Measurements from ENCODE around the gene PRKCQ.

PRKCQ gene

GRCh38 chr10:6553937-6554336, 26.1 kb downstream of the PRKCQ start:
- no peak for TF ChIP-seq CTCF (IDR thresholded peaks at IDR 0.05; ENCODE audit: insufficient read depth, low read length, missing control alignments)
- ChIA-PET CTCF (no interaction called here), POLR2A (no interaction called here)
- no peak for DNase-seq (ENCODE audit: low read depth, low spot score)
- no peak overlapping the region for H3K4me3 ChIP-seq (ENCODE audit: low read depth, low read length)

GRCh38 chr10:6543431-6544005, 36.6 kb downstream of the PRKCQ start:
- ChIA-PET CTCF (no interaction called here), POLR2A (no interaction called here)
- no peak for DNase-seq (ENCODE audit: low read depth, low spot score)
- no peak for TF ChIP-seq CTCF (IDR thresholded peaks at IDR 0.05; ENCODE audit: insufficient read depth, low read length, missing control alignments)
- no peak overlapping the region for H3K4me3 ChIP-seq (ENCODE audit: low read depth, low read length)

- no peak for DNase-seq (ENCODE audit: low read depth, low spot score)
- POLR2A ChIA-PET: no interaction called here
- CTCF ChIA-PET: no interaction called here
- H3K4me3 ChIP-seq (ENCODE audit: low read depth, low read length): no peak overlapping the region
- TF ChIP-seq CTCF (IDR thresholded peaks at IDR 0.05; ENCODE audit: insufficient read depth, low read length, missing control alignments): no peak
Measured at GRCh38 chr10:6542999-6543430, 37.1 kb downstream of the PRKCQ start.

- H3K4me3 ChIP-seq (ENCODE audit: low read depth, low read length): no peak overlapping the region
- CTCF ChIA-PET: no interaction called here
- no peak for DNase-seq (ENCODE audit: low read depth, low spot score)
- no peak for TF ChIP-seq CTCF (IDR thresholded peaks at IDR 0.05; ENCODE audit: insufficient read depth, low read length, missing control alignments)
- POLR2A ChIA-PET: no interaction called here
Measured at GRCh38 chr10:6539833-6540232, 40.2 kb downstream of the PRKCQ start.

- no peak overlapping the region for H3K4me3 ChIP-seq (ENCODE audit: low read depth, low read length)
- CTCF ChIA-PET: no interaction called here
- POLR2A ChIA-PET: no interaction called here
- no peak for DNase-seq (ENCODE audit: low read depth, low spot score)
- TF ChIP-seq CTCF (IDR thresholded peaks at IDR 0.05; ENCODE audit: insufficient read depth, low read length, missing control alignments): no peak
Measured at GRCh38 chr10:6537770-6538169, 42.3 kb downstream of the PRKCQ start.

- DNase-seq (ENCODE audit: low read depth, low spot score): no peak
- TF ChIP-seq CTCF (IDR thresholded peaks at IDR 0.05; ENCODE audit: insufficient read depth, low read length, missing control alignments): no peak
- no peak overlapping the region for H3K4me3 ChIP-seq (ENCODE audit: low read depth, low read length)
- ChIA-PET CTCF (no interaction called here), POLR2A (no interaction called here)
Measured at GRCh38 chr10:6536102-6536501, 44.0 kb downstream of the PRKCQ start.
